Activated CD4-positive, alpha-beta T cell treated with anti-CD3 and anti-CD28 coated beads, Interleukin-2, amount 50 U/mL, for 16 hours (primary cell): ENCODE data around the gene CAMSAP2.

ENCODE experiments used
- DNase-seq: peaks from one replicate; pipeline ENCODE4 v3.0.0-alpha.2; 2020

The CAMSAP2 gene

DNA sequence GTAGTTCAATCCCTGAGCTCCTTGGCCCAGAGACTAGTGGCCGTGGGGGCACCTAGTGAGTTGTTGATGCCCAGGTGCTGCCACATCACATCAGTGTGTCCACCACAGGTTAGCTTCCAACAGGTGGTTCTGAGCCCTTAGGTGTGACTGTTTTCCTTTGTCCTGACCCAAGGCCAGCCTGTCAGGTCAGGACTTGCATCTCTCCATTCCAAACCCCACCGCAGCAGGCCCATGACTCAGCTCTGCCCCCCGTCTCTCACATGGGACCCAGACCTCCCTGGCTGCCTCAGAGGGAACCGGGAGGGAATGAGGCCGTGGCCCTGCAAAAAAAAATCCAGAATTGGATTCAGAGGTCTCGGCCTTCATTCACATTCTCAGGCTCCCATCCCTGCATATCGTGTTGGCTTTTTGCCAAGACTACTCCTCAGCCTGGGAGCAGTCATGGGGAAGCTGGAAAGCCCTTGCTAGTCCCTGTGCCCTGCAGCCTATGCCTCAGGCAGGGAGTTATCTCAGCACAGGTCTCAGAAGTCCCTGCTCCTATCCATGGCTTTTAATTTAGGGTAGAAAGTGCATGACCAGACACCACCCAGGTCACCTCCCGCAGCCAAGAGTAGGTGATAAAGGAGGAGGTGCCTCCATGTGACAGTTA, 163.2 kb downstream of the CAMSAP2 start:
- DNase-seq, result no peak

DNA sequence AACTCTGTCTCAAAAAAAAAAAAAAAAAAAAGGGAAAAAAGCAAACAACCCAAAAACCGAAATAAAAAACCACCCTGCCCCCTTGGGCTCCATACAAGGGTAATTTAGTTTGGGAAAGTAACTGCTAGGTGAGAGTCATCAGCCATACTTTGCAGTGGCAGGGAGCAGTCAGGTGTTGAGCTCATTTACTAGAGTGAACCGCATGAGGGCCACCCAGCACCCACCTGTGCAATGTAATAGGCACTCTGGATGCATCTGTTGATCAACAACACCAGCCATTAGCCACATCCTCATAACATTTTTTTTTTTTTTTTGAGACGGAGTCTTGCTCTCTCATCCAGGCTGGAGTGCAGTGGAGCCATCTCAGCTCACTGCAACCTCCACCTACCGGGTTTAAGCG, 165.1 kb downstream of the CAMSAP2 start:
- DNase-seq, result no peak

DNA sequence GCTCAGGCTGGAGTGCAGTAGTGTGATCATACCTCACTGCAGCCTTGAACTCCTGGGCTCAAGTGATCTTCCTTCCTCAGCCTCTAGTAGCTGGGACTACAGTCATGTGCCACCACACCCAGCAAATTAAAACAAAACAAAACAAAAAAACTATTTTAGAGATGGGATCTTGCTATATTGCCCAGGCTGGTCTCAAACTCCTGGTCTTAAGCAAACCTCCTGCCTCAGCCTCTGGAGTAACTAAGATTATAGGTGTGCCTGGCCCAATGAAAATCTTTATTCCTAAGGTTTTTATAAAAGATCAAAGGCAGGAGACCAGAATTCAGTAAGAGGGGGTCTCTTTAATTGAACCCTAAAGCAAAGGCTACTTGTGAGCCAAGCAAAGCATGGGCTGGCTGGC, 166.1 kb downstream of the CAMSAP2 start:
- DNase-seq, result no peak

DNA sequence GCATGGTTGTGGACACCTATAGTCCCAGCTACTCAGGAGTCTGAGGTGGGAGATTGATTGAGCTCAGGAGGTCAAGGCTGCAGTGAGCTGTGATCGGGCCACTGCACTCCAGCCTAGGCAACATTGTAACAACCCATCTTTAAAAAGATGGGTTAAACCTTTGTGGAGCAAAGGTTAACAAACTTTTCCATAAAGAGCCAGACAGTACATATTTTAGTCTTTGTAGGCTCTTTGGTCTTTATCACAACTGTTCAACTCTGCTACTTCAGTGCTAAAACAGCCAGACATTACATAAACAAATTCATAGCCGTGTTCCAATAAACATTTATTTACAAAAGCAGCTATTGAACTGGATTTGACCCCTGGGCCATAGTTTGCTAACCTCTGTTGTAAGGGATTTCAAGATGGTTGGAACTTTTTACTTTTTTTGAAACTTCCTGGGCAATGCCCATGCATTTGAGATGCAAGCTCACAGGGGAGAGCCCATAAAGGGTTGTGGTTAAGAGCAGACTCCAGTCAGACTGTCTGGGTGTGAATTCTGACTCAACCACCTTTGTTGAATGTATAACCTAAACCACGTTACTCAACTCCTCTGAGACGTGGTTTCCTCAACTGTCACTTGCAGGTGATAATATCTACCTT, 166.8 kb downstream of the CAMSAP2 start:
- DNase-seq, result peak; percentile 82

DNA sequence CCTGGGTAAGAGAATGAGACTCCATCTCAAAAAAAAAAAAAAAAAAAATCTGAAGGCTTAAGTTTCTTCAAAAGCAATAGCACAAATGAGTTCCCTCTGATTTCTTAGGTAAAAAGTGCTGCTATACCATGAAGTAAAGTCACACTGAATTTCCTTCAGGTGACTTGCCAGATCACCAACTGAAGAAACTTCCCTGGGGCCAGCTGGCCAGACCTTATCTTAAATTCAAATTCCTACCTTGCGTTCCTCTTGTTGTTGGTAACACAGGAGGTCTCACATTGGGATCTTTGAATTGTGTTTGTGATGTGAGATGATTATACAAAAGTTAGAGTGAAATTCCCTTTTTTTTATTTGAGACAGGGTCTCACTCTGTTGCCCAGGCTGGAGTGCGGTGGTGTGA, 167.8 kb downstream of the CAMSAP2 start:
- DNase-seq, result no peak

DNA sequence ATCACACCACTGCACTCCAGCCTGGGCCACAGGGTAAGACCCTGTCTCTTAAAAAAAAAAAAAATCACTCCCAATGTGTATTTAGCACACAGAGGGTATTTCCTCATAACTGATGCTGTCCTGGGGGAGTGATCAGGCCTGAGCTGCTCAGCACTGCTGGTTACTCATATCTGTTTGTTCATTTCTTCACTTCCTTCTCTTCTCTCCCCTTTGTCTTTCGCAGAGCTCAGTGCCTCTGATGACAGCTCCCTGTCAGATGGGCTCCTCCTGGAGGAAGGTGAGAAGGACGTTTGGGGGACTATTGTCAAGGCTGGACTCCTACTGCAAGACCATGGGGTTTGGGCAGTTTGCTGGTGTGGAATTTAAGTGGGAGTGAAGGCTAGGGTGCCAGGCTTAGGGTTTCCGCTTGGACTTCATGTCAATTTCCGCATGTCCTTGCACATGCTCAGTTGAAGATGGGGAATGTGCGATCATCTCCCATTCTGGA, 169.0 kb downstream of the CAMSAP2 start:
- DNase-seq, result no peak

DNA sequence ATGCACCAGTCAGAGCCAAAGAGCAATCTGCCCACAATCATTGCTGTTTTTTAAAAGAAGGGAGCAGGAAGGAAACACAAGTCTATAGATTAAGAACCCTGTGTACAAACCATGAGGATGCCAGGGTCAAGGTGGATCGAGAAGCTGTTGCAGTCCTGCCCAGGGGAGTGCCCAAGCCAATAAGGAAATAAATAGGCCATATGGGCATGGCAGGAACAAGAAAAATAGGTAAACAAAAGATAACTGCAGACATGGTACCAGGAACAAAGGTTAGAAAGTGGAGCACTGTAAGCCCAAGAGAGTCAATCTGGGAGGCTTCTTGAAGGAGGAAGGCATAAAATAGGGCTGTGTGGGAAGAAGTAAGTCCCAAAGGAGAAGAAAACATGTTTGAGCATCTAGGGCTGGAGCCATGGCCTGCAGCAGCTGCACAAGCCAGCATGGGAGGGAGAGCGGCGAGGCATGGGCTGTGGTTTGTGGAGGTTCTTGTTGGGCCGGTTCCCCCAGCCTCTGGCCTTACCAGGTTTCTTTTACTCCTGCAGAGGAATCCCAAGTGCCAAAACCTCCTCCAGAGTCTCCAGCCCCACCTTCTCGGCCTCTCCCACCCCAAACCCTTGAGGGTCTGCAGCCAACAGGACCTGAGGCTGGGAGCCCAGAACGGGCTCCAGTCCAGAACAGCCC, 169.6 kb downstream of the CAMSAP2 start:
- DNase-seq, result no peak

DNA sequence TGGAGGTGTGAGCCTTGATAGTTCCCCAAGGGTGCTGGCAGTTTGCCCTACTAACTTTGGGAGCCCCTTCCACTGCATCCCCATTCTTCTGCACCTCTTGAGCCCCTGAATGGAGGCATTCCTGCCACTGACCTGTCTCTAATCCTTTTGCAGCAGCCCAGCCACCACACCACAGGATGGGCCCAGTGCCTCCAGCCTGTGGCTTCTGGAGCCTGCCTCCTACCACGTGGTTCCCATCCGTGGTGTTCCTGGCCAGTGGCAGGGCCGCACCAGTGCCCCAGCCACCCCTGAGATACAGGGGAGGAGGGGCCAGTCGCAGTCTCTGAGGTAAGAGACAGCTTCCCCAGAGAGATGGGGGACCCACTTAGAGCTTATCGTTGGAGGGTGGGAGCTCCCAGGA, 170.4 kb downstream of the CAMSAP2 start:
- no peak for DNase-seq

DNA sequence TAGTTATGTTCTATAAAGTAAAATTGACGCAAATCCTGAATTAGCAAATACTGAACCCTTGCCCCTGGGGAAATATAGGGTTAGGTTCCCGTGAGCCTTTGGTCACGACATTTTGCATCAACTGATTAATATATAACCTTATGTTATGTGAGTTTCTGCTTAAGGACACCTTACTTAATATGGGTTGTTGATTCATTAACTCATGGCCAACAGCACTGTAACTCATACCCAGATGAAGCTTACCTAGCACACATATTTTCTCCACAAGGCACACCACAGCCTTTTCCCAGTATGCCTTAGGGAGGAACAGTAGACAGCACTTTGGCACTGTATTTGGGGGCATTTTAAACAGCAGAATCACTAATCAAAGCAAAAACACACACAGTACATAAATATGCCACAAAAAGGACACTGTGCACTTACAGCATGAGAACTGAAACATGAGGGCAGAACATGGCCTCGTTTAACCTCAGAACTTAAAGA, 171.1 kb downstream of the CAMSAP2 start:
- DNase-seq, result no peak
